Glutamatergic neuron (in vitro differentiated cells): Measurements from ENCODE around the gene KCNQ1. TPM values are rescaled to one million over a fixed set of nuclear protein-coding genes. Genes with fewer than 3 reads are reported as not detected.
A peak's percentile ranks its signal among the peaks of the same experiment; 100 is the strongest.

Experiments
- DNase-seq: peaks from one replicate; pipeline ENCODE4 v3.0.0; 2022
- H3K27ac Mint-ChIP-seq: one replicate; pipeline ENCODE4 v1.8.0; 2020; ENCODE audit warnings: mild to moderate bottlenecking, mixed read lengths, inconsistent platforms; ENCODE audit not compliant: unreplicated experiment
- H3K27me3 Mint-ChIP-seq: one replicate; pipeline ENCODE4 v1.8.0; 2020; ENCODE audit warnings: mild to moderate bottlenecking, moderate library complexity, mixed read lengths, inconsistent platforms; ENCODE audit not compliant: unreplicated experiment
- H3K36me3 Mint-ChIP-seq: one replicate; pipeline ENCODE4 v1.8.0; 2020; ENCODE audit warnings: mild to moderate bottlenecking, mixed read lengths, inconsistent platforms; ENCODE audit not compliant: unreplicated experiment
- H3K4me1 Mint-ChIP-seq: one replicate; pipeline ENCODE4 v1.8.0; 2020; ENCODE audit warnings: mild to moderate bottlenecking, low read depth, mixed read lengths, inconsistent platforms; ENCODE audit not compliant: unreplicated experiment
- H3K4me3 Mint-ChIP-seq: one replicate; pipeline ENCODE4 v1.8.0; 2020; ENCODE audit warnings: mild to moderate bottlenecking, mixed read lengths, inconsistent platforms; ENCODE audit not compliant: unreplicated experiment
- H3K9me3 Mint-ChIP-seq: one replicate; pipeline ENCODE4 v1.8.0; 2020; ENCODE audit warnings: mild to moderate bottlenecking, moderate library complexity, mixed read lengths, inconsistent platforms; ENCODE audit not compliant: unreplicated experiment
- total RNA-seq: library from RNA; stranded (reverse); fragmentation: NEBNext Ultra II Directional; extraction: Animal tissue kit (Norgen Biotek cat#: 25700); gene quantifications from one replicate; pipeline ENCODE4 v1.2.1, GENCODE V29; 2021; ENCODE audit not compliant: unreplicated experiment
- TF ChIP-seq, protein P1 (sequence below): fragments of 200-600 bp; sonication (generic); IDR thresholded peaks from one replicate; pipeline ENCODE4 v1.5.0; 2021; ENCODE audit not compliant: partially characterized antibody, unreplicated experiment

KCNQ1 gene
- total RNA-seq, 1 donor from 2014 or later: 0.44 TPM

DNA sequence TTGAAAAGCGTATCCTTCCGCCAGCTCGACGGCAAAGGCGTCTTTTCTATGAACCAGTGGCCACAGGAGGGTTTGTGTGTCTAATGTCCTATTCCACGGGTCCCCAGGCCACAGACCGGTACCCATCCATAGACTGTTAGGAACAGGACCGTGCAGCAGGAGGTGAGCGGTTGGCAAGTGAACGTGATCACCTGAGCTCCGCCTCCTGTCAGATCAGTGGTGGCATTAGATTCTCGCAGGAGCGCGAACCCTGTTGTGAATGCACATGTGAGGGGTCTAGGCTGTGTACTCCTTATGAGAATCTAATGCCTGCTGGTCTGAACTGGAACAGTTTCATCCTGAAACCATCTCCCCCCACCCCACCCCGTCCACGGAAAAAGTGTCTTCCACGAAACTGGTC lies 317.6 kb downstream of the KCNQ1 start:
- H3K4me3 Mint-ChIP-seq: no peak overlapping the region
- peaks cover 5% of the 10 kb centered on the region for H3K27me3 Mint-ChIP-seq
- peaks cover 6% of the 10 kb centered on the region for H3K9me3 Mint-ChIP-seq
- peaks cover 22% of the 10 kb centered on the region for H3K36me3 Mint-ChIP-seq
- H3K27ac Mint-ChIP-seq: no peak overlapping the region
- peaks cover 10% of the 10 kb centered on the region for H3K4me1 Mint-ChIP-seq
- TF ChIP-seq, protein P1, sequence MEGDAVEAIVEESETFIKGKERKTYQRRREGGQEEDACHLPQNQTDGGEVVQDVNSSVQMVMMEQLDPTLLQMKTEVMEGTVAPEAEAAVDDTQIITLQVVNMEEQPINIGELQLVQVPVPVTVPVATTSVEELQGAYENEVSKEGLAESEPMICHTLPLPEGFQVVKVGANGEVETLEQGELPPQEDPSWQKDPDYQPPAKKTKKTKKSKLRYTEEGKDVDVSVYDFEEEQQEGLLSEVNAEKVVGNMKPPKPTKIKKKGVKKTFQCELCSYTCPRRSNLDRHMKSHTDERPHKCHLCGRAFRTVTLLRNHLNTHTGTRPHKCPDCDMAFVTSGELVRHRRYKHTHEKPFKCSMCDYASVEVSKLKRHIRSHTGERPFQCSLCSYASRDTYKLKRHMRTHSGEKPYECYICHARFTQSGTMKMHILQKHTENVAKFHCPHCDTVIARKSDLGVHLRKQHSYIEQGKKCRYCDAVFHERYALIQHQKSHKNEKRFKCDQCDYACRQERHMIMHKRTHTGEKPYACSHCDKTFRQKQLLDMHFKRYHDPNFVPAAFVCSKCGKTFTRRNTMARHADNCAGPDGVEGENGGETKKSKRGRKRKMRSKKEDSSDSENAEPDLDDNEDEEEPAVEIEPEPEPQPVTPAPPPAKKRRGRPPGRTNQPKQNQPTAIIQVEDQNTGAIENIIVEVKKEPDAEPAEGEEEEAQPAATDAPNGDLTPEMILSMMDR: no peak
- no peak for DNase-seq

DNA sequence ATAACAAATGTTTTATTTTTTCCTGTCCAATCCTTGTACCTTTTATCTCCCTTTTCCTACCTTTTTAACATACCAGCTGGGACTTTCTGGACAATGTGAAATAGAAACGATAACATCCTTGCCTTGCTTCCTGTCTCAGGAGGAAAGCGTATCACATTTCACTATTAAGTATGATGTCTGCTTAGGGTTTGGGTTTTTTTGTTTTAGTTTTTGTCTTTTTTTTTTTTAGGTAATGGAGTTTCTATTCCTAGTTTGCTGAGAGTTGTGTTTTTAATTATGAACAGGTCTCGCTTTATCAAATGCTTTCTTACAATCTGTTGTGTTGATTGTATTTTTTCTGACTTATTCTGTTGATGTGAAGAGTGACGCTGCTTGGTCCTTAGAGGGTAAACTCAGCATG lies 319.2 kb downstream of the KCNQ1 start:
- no peak for DNase-seq
- H3K4me1 Mint-ChIP-seq: peaks cover 10% of the 10 kb centered on the region
- H3K9me3 Mint-ChIP-seq: peaks cover 4% of the 10 kb centered on the region
- H3K27ac Mint-ChIP-seq: peak overlapping the region; percentile 33
- peaks cover 3% of the 10 kb centered on the region for H3K27me3 Mint-ChIP-seq
- peaks cover 8% of the 10 kb centered on the region for H3K36me3 Mint-ChIP-seq
- TF ChIP-seq, protein P1: no peak
- H3K4me3 Mint-ChIP-seq: no peak overlapping the region

DNA sequence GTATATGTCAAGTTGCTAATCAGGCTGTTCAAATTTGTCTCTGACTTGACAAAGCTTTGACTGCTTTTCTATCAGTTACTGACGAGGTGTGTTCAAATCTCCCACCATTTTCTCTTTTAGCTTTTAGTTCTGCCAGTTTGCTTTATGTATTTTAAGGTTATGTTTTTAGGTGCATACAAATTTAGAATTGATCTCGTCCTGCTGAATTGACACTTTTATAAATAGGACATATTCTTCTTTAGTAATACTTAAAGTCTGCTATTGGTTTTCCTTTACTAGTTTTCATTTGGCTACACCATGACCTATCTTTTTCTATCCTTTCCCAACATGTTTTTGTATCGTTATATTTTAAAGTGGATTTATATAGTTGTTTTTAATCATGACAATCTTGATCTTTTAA lies 320.7 kb downstream of the KCNQ1 start:
- TF ChIP-seq, protein P1: no peak
- H3K4me1 Mint-ChIP-seq: peaks cover 10% of the 10 kb centered on the region
- H3K27ac Mint-ChIP-seq: no peak overlapping the region
- peaks cover 3% of the 10 kb centered on the region for H3K9me3 Mint-ChIP-seq
- peaks cover 8% of the 10 kb centered on the region for H3K36me3 Mint-ChIP-seq
- H3K27me3 Mint-ChIP-seq: peaks cover 3% of the 10 kb centered on the region
- no peak overlapping the region for H3K4me3 Mint-ChIP-seq
- DNase-seq: no peak

DNA sequence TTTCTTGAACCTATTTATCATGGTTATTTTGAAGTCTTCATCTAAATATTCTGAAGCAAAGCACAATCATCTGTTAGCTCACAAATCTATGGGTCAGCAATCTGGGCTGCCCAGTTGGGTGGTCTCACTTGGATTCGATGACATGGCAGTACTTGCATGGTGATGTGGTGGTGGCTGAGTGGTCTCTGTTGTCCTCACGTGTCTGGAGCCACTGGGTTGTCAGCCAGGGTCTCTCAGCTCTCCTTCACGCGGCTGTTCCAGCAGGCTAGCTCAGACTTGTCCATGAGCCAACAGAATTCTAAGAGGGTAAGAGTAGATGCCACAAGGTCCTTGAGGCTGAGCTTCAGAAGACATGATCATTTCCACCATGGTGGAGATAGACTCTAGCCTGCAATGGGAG lies 321.4 kb downstream of the KCNQ1 start:
- peaks cover 3% of the 10 kb centered on the region for H3K9me3 Mint-ChIP-seq
- peaks cover 8% of the 10 kb centered on the region for H3K36me3 Mint-ChIP-seq
- DNase-seq: no peak
- H3K4me3 Mint-ChIP-seq: no peak overlapping the region
- no peak overlapping the region for H3K27ac Mint-ChIP-seq
- H3K4me1 Mint-ChIP-seq: peaks cover 10% of the 10 kb centered on the region
- TF ChIP-seq, protein P1: no peak
- H3K27me3 Mint-ChIP-seq: peaks cover 3% of the 10 kb centered on the region

DNA sequence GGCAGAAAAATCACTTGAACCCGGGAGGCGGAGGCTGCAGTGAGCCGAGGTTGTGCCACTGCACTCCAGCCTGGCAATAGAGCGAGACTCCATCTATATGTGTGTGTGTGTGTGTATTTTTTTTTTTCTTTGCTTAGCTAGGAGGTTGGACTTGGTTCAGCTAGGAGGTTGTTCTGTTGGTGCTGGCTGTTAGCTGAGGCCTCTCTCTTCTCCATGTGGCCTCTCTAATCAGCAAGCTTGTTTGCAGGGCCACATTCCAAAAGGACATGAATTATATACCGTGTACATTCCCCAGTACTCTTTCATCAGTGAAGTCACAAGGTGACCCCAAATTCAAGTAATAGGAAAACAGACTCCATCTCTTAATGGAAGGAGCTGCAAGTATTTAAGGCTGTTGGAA lies 322.3 kb downstream of the KCNQ1 start:
- H3K36me3 Mint-ChIP-seq: peaks cover 8% of the 10 kb centered on the region
- H3K27ac Mint-ChIP-seq: no peak overlapping the region
- H3K4me1 Mint-ChIP-seq: peaks cover 14% of the 10 kb centered on the region
- H3K4me3 Mint-ChIP-seq: no peak overlapping the region
- H3K27me3 Mint-ChIP-seq: peaks cover 5% of the 10 kb centered on the region
- no peak for DNase-seq
- peaks cover 3% of the 10 kb centered on the region for H3K9me3 Mint-ChIP-seq
- TF ChIP-seq, protein P1: no peak
